Neural cell (in vitro differentiated cells): ENCODE results near the gene ZNF774.

Source experiments
- EP300 ChIP-seq: fragments of 450-650 bp; conservative IDR thresholded peaks from 2 replicates; pipeline ENCODE4 v1.6.1; 2014; ENCODE audit warnings: antibody characterized with exemption, mild to moderate bottlenecking, moderate library complexity; ENCODE audit not compliant: poor library complexity, severe bottlenecking
- EZH2 ChIP-seq: fragments of 200-600, 300-800 bp; shearing (Covaris generic), sonication (generic); IDR thresholded peaks from 2 replicates; pipeline ENCODE4 v1.6.1; 2014; ENCODE audit warnings: antibody characterized with exemption, low read length, borderline replicate concordance, mild to moderate bottlenecking; ENCODE audit not compliant: insufficient read depth, poor library complexity, severe bottlenecking
- MXI1 ChIP-seq: fragments of 450-650 bp; conservative IDR thresholded peaks from 2 replicates; pipeline ENCODE4 v1.6.1; 2014; ENCODE audit warnings: antibody characterized with exemption, mild to moderate bottlenecking; ENCODE audit not compliant: poor library complexity, severe bottlenecking
- TAF1 ChIP-seq: IDR thresholded peaks from 2 replicates; pipeline ENCODE4 v1.6.1; 2012; ENCODE audit warnings: low read depth
- TF ChIP-seq, protein P1 (sequence below): fragments of 450-650 bp; IDR thresholded peaks from 2 replicates; pipeline ENCODE4 v1.5.1; 2014; ENCODE audit warnings: antibody characterized with exemption, mild to moderate bottlenecking, moderate library complexity; ENCODE audit not compliant: poor library complexity, severe bottlenecking

DNA sequence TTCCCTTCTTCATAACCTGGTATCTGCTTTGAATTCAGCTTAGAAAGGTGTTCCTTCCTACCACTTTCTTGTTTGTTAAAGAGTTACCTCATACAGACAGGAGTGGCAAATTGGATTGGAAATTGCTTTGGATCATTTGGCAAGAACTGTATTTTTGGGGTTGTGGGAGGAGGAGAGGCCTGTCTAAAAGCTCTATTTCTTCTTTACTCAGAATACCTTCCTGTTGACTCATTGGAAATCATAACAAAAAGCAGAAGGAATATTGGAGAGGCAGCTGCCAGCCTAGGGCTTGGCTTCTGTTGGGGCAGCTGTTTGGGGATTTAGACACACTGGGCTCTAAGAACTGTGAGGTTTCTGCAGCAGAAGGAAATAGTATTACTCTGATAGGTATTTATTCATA, 50.1 kb downstream of the ZNF774 start:
- TF ChIP-seq, protein P1, sequence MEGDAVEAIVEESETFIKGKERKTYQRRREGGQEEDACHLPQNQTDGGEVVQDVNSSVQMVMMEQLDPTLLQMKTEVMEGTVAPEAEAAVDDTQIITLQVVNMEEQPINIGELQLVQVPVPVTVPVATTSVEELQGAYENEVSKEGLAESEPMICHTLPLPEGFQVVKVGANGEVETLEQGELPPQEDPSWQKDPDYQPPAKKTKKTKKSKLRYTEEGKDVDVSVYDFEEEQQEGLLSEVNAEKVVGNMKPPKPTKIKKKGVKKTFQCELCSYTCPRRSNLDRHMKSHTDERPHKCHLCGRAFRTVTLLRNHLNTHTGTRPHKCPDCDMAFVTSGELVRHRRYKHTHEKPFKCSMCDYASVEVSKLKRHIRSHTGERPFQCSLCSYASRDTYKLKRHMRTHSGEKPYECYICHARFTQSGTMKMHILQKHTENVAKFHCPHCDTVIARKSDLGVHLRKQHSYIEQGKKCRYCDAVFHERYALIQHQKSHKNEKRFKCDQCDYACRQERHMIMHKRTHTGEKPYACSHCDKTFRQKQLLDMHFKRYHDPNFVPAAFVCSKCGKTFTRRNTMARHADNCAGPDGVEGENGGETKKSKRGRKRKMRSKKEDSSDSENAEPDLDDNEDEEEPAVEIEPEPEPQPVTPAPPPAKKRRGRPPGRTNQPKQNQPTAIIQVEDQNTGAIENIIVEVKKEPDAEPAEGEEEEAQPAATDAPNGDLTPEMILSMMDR = no peak
- TF ChIP-seq EP300 (no peak), EZH2 (no peak), TAF1 (no peak), MXI1 (no peak)
